GM12873 (cell line): ENCODE results near the gene PLB1.

Source experiments
- CTCF ChIP-seq: IDR thresholded peaks from 2 replicates; pipeline ENCODE4 v1.5.1; 2012; ENCODE audit warnings: low read depth, mild to moderate bottlenecking, moderate library complexity, low read length, control low read depth; ENCODE audit not compliant: insufficient read depth; ENCODE audit errors: missing control alignments

PLB1 gene

GRCh38 chr2:28516430-28516829 is 20.6 kb downstream of the PLB1 start:
- no peak for TF ChIP-seq CTCF

GRCh38 chr2:28516950-28517349 is 21.1 kb downstream of the PLB1 start:
- TF ChIP-seq CTCF, result no peak

- no peak for TF ChIP-seq CTCF
These were observed 25.8 kb downstream of the PLB1 start for GRCh38 chr2:28521663-28522062.

- TF ChIP-seq CTCF, result no peak
These were observed 26.6 kb downstream of the PLB1 start for GRCh38 chr2:28522481-28522880.

GRCh38 chr2:28523902-28524301 is 28.0 kb downstream of the PLB1 start:
- TF ChIP-seq CTCF, result no peak

- no peak for TF ChIP-seq CTCF
These were observed 29.6 kb downstream of the PLB1 start for GRCh38 chr2:28525481-28525880.

GRCh38 chr2:28526527-28527132 is 30.8 kb downstream of the PLB1 start:
- TF ChIP-seq CTCF, result no peak
